Caki2 (cell line): ENCODE data around the gene CHST6. TPM values are rescaled to one million over a fixed set of nuclear protein-coding genes. Genes with fewer than 3 reads are reported as not detected.
"Not testable (repeated sequence)": the region's sequence is repeated elsewhere in the genome, so short reads cannot be mapped to it uniquely, and the experiment has no call there.

ENCODE experiments used
- DNase-seq: peaks from one replicate; pipeline ENCODE4 v3.0.0-alpha.2; 2015; ENCODE audit warnings: low read depth
- in situ Hi-C: cut with HindIII; loops from 2 replicates; pipeline ENCODE4 v1.10.0; 2016; ENCODE audit warnings: low sequenced_read_pairs, low pct_unique_long_range_greater_than_20kb, mixed read lengths
- total RNA-seq: library from RNA; depleted of rRNA; stranded (reverse); fragments of >200 nt; shearing (Covaris generic); gene quantifications from 2 replicates; pipeline ENCODE4 v1.2.3, GENCODE V29; 2014; ENCODE audit warnings: low replicate concordance

The CHST6 gene
- total RNA-seq, 1 experiment from 2014 or later: under 0.01 TPM

GRCh38 chr16:75482434-75483205 is 12.6 kb downstream of the CHST6 start:
- in situ Hi-C loops: no loop called here
- DNase-seq: no peak

- no peak for DNase-seq
- in situ Hi-C loops: no loop called here
Measured at GRCh38 chr16:75481475-75481874, 13.8 kb downstream of the CHST6 start.

GRCh38 chr16:75479421-75479990 is 15.7 kb downstream of the CHST6 start:
- in situ Hi-C loops: no loop called here
- no peak for DNase-seq

DNA sequence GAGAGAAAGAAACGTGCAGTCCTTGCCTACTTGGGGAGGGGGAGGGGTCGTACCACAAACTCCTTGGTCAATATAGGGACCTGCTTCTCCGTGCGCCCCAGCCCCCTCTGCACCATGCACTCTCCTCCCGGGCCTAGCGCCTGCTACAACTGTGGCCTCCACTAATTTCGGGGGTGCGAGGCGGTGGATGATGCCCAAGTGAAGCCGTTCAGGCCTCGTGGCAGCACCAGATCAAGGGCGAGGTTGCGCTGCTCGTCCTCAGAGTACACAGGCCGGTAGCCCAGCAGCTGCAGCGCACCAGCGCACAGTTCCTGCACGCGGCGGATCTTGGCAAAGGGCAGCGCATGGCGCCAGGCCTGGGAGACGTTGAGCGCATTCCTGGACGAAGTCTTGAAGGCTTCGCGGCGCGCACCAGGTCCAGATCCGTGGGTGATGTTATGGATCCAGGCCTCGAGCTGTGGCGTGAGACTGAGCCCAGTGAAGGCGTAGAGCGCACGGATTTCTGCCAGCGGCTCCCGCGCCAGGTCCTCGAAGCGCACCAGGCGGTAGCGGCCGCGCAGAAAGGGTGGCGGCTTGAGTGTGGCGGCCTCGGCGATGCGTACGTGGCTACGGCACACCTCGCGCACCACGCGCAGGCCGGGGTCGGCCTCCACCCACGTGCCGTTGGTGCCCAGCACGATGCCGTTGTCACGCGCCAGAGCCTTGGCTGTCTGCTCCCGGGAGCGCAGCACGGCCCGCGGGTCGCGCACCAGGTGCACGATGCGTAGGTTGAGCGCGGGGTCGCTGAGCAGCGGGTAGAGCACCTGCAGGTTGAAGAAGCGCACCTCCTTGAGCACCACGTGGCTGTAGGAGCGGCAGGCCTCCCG is 16.5 kb downstream of the CHST6 start:
- in situ Hi-C loops: no loop called here
- DNase-seq: no peak

DNA sequence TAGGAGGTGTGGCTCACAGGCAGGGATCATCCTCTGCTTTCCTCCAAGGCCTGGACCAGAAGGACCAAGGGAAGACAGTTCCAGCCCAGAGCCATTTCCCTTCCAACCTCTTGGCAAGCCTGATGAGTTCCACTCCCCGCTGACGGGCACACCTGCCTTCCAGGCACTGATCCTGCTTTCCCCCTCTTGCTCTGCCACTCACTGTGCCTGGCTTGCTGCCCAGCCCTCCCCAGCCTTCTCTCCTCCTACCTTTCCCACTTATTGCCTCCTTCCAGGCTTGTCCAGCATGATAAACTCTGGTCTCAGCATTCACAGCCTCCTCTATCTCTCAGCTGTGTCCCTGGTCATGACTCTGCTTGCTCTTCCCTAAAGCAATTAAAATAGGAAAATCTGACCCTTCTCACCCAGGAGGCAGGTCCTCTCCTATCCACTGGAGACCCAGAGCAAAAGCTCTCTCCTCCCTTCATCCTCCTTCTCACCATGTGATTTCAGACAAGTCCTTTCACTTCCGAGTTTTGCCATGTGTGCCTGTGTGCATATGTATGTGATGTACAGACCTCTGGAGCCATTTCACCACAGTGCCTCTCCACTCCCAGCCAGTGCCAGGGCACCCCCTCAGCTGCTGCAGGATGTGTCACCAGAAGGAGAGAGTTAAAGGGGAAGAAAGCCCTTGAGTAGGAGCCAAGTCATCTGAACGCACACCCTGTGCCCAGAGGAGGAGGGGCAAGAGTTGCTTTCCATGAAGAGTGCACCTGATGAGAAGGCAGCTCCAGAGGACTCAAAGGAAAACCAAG is 17.4 kb downstream of the CHST6 start:
- in situ Hi-C loops: no loop called here
- no peak for DNase-seq

DNA sequence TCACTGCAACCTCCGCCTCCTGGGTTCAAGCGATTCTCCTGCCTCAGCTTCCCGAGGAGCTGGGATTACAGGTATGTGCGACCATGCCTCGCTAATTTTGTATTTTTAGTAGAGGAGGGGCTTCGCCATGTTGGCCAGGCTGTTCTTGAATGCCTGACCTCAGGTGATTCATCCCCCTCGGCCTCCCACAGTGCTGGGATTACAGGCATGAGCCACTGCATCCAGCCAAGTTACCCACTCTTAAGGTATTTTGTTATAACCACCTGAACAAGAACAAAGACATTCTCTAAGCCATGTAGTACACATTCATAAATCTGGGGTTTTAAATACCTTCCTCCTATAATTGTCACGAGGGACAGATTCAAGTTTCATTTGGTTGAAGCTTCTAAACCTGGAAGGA is 18.4 kb downstream of the CHST6 start:
- in situ Hi-C loops: no loop called here
- no peak for DNase-seq

- no peak for DNase-seq
- in situ Hi-C loops: no loop called here
Measured at GRCh38 chr16:75475420-75475847, 19.8 kb downstream of the CHST6 start.

- DNase-seq: no peak
- in situ Hi-C loops: no loop called here
Measured at GRCh38 chr16:75472908-75473877, 22.0 kb downstream of the CHST6 start.

GRCh38 chr16:75471723-75472633 is 23.3 kb downstream of the CHST6 start:
- in situ Hi-C loops: no loop called here
- no peak for DNase-seq

DNA sequence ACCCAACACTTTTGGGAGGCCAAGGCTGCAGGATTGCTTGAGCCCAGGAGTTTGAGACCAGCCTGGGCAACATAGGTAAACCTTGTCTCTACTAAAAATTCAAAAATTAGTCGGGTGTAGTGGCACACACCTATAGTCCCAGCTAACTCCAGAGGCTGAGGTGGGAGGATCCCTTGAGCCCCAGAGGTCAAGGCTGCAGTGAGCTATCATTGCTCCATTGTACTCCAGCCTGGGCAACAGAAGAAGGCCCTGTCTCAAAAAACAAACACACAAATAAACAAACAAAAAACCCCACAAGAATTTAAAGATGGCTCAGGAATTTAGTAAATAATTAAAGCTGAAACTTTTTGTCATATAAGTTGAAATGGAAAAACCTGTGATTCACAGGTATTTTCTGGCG is 28.5 kb downstream of the CHST6 start:
- DNase-seq: no peak
- in situ Hi-C loops: no loop called here

GRCh38 chr16:75464122-75464918 is 30.9 kb downstream of the CHST6 start, which contains the start of gene TMEM170A:
Gene TMEM170A, minus strand, starts transcription at chr16:75464689. Its CDS starts 89 bp downstream, at chr16:75464600.
- DNase-seq: peak; percentile 99
- in situ Hi-C loops: no loop called here

GRCh38 chr16:75463389-75464121 is 31.7 kb downstream of the CHST6 start:
- DNase-seq: peak; percentile 14
- in situ Hi-C loops: not testable (repeated sequence)

DNA sequence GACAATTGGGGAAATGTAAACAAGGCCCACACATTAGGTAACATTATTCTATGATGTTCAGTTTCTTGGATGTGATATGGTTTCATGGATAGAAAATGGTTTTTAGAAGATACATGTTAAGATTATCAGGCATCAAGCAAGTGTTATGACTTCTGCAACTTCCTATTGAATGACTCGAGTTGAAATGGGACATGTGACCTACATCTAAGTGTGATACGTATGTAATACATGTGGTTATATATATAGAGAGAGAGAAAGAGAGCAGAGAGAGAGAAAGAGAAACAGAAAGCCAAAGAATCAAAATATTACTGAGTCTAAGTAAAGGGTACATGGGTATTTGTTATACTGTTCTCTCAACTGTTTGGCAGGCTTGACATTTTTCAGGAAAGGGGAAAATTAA is 32.4 kb downstream of the CHST6 start:
- DNase-seq: no peak
- in situ Hi-C loops: no loop called here

GRCh38 chr16:75461575-75461974 is 33.7 kb downstream of the CHST6 start:
- no peak for DNase-seq
- in situ Hi-C loops: no loop called here

DNA sequence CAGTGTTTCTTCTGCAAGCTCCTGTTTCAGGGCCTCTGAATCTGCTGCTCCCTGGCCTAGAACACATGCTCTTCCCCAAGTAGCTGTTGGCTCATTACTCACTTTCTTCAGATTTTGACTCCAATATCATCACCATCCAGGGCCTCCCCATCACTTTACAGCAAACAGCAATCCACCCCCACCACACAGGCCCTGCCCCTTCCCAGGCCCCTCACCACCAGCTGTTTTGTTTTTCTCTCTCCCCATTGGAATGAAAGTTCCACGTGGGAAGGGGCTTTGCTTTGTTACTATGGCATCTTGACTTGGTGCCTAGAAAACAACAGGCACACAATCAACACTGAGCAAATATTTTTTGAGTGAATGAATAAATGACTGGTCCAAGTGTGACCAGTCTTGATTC is 34.8 kb downstream of the CHST6 start:
- in situ Hi-C loops: no loop called here
- DNase-seq: no peak
